ENCODE measurements around the gene LITAFD.
A peak's percentile ranks its signal among the peaks of the same experiment; 100 is the strongest.

DNA sequence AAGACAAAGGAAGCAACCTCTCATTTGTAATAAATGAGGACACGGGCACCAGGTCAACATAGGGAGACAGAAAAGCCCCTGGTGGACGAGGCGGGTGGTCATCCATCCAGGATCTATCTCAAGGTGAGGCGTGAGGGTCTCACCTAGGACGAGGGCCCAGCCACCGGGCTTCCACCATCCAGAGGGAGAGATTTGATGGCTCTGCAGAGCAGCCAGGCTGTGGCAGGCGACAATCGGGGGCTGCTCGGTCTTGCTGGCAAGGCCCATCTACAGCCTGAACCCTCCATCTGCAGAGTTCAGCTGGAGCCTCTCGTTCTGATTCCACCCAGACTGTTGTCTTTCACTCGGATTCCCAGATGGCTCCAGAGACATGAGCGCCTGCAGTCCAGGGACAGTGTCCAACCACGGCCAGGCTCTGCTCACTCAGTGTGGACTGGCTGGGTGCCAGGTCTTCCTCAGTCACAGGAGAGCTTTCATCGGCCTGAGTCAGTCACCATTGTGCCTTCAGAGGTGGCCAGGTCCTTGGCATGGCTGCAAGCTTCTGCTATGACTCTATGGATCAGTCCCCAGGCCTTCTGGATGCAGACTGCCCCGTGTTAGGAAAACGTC is 5.9 kb downstream of the LITAFD start:
- TF ChIP-seq ELF1 (IDR thresholded peaks at IDR 0.05) (no peak), CTCF (IDR thresholded peaks at IDR 0.05) (no peak), EP300 (IDR thresholded peaks at IDR 0.05; ENCODE audit: borderline replicate concordance in 1 of 2, low read depth in 1 of 2, low read length in 1 of 2) (no peak), POLR2AphosphoS5 (IDR thresholded peaks at IDR 0.05; ENCODE audit: low read depth, low read length) (no peak), RAD21 (IDR thresholded peaks at IDR 0.05; ENCODE audit: low read length) (no peak), MXI1 (IDR thresholded peaks at IDR 0.05; ENCODE audit: low read depth, low read length) (peak; percentile 53; the same call in 1 of the 2 replicates), RFX5 (IDR thresholded peaks at IDR 0.05; ENCODE audit: low read length) (no peak), YY1 (IDR thresholded peaks at IDR 0.05; ENCODE audit: low read depth) (no peak), EZH2phosphoT487 (IDR thresholded peaks at IDR 0.05; ENCODE audit: borderline replicate concordance, low read depth) (no peak), RCOR1 (IDR thresholded peaks at IDR 0.05; ENCODE audit: low read length) (no peak), CHD2 (IDR thresholded peaks at IDR 0.05; ENCODE audit: low read length, partially characterized antibody) (no peak), TAF1 (IDR thresholded peaks at IDR 0.05; ENCODE audit: borderline replicate concordance, low read depth, low read length) (no peak), TEAD4 (IDR thresholded peaks at IDR 0.05; ENCODE audit: borderline replicate concordance, insufficient read depth) (no peak)
